Measurements from ENCODE around the gene PLEKHA5.

Gene PLEKHA5

GRCh38 chr12:19322376-19322775, 192.8 kb downstream of the PLEKHA5 start:
- Histone ChIP-seq H3K9me3 (ENCODE audit: insufficient read depth, low read length) (no peaks in the 10 kb centered on the region), H3K79me2 (ENCODE audit: low read length) (no peaks in the 10 kb centered on the region), H3K36me3 (replicated peaks; ENCODE audit: low read depth, low read length) (no peaks in the 10 kb centered on the region), H3K27ac (ENCODE audit: low read length) (no peak overlapping the region), H4K20me1 (ENCODE audit: insufficient read depth, low read length) (no peaks in the 10 kb centered on the region), H3K9ac (ENCODE audit: low read length) (no peak overlapping the region), H3K4me3 (ENCODE audit: low read length) (no peak overlapping the region), H2AFZ (ENCODE audit: low read depth, low read length) (no peak overlapping the region), H3K27me3 (ENCODE audit: low read depth, low read length) (no peaks in the 10 kb centered on the region), H3K4me2 (ENCODE audit: low read length) (no peak overlapping the region), H3K4me1 (ENCODE audit: low read length) (no peaks in the 10 kb centered on the region)
- no peak for TF ChIP-seq EZH2phosphoT487 (IDR thresholded peaks at IDR 0.05; ENCODE audit: low read depth)
- TF ChIP-seq, protein P1, sequence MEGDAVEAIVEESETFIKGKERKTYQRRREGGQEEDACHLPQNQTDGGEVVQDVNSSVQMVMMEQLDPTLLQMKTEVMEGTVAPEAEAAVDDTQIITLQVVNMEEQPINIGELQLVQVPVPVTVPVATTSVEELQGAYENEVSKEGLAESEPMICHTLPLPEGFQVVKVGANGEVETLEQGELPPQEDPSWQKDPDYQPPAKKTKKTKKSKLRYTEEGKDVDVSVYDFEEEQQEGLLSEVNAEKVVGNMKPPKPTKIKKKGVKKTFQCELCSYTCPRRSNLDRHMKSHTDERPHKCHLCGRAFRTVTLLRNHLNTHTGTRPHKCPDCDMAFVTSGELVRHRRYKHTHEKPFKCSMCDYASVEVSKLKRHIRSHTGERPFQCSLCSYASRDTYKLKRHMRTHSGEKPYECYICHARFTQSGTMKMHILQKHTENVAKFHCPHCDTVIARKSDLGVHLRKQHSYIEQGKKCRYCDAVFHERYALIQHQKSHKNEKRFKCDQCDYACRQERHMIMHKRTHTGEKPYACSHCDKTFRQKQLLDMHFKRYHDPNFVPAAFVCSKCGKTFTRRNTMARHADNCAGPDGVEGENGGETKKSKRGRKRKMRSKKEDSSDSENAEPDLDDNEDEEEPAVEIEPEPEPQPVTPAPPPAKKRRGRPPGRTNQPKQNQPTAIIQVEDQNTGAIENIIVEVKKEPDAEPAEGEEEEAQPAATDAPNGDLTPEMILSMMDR (IDR thresholded peaks at IDR 0.05; ENCODE audit: low read depth, low read length): no peak

- H3K79me2 ChIP-seq (ENCODE audit: low read length): no peaks in the 10 kb centered on the region
- no peak overlapping the region for H3K4me2 ChIP-seq (ENCODE audit: low read length)
- TF ChIP-seq, protein P1 (IDR thresholded peaks at IDR 0.05; ENCODE audit: low read depth, low read length): no peak
- TF ChIP-seq EZH2phosphoT487 (IDR thresholded peaks at IDR 0.05; ENCODE audit: low read depth): no peak
- H3K36me3 ChIP-seq (replicated peaks; ENCODE audit: low read depth, low read length): no peaks in the 10 kb centered on the region
- no peaks in the 10 kb centered on the region for H3K4me1 ChIP-seq (ENCODE audit: low read length)
- H3K27me3 ChIP-seq (ENCODE audit: low read depth, low read length): no peaks in the 10 kb centered on the region
- H4K20me1 ChIP-seq (ENCODE audit: insufficient read depth, low read length): no peaks in the 10 kb centered on the region
- H3K9me3 ChIP-seq (ENCODE audit: insufficient read depth, low read length): no peaks in the 10 kb centered on the region
- no peak overlapping the region for H3K9ac ChIP-seq (ENCODE audit: low read length)
- no peak overlapping the region for H3K4me3 ChIP-seq (ENCODE audit: low read length)
- no peak overlapping the region for H2AFZ ChIP-seq (ENCODE audit: low read depth, low read length)
- no peak overlapping the region for H3K27ac ChIP-seq (ENCODE audit: low read length)
These were observed 194.3 kb downstream of the PLEKHA5 start for GRCh38 chr12:19323805-19324204.

DNA sequence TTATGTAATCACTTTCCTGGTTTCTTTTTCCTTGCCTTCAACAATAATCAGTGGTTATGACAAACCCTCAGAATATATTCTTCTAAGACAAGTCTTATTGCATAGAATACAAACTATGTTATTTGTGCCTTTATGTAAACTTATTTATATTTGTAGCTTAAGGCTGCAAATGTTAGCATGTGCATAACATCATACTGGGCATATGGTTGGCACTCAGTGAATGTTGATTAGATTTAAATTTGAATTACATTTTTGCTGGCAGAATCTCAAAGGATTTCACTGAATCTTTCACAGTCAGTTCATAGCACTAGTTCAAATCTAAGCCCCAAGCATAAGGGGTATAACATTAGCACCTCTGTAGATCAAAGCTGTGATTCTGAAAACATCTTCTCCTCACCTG, 196.6 kb downstream of the PLEKHA5 start:
- no peaks in the 10 kb centered on the region for H3K79me2 ChIP-seq (ENCODE audit: low read length)
- H3K4me2 ChIP-seq (ENCODE audit: low read length): no peak overlapping the region
- no peak overlapping the region for H3K9ac ChIP-seq (ENCODE audit: low read length)
- no peaks in the 10 kb centered on the region for H4K20me1 ChIP-seq (ENCODE audit: insufficient read depth, low read length)
- H3K4me3 ChIP-seq (ENCODE audit: low read length): no peak overlapping the region
- TF ChIP-seq, protein P1 (IDR thresholded peaks at IDR 0.05; ENCODE audit: low read depth, low read length): no peak
- TF ChIP-seq EZH2phosphoT487 (IDR thresholded peaks at IDR 0.05; ENCODE audit: low read depth): no peak
- no peaks in the 10 kb centered on the region for H3K9me3 ChIP-seq (ENCODE audit: insufficient read depth, low read length)
- no peak overlapping the region for H3K27ac ChIP-seq (ENCODE audit: low read length)
- no peak overlapping the region for H2AFZ ChIP-seq (ENCODE audit: low read depth, low read length)
- no peaks in the 10 kb centered on the region for H3K4me1 ChIP-seq (ENCODE audit: low read length)
- no peaks in the 10 kb centered on the region for H3K36me3 ChIP-seq (replicated peaks; ENCODE audit: low read depth, low read length)
- H3K27me3 ChIP-seq (ENCODE audit: low read depth, low read length): no peaks in the 10 kb centered on the region

DNA sequence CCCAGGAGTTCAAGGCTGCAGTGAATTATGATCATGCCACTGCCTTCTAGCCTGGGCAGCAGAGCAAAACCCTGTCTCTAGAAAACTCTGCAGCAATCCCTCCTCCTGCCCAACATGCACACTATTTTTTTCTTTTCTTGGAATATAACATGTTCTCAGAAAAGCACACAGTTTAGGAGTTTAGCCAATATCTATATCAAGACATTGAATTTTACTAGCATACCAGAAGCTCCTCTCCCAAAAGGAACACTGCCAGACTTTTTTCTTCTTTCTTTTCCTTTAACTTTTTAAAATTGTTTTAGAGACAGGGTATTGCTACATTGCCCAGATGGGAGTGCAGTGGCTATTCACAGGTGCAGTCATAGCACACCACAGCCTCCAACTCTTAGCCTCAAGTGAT, 202.7 kb downstream of the PLEKHA5 start:
- Histone ChIP-seq H3K36me3 (replicated peaks; ENCODE audit: low read depth, low read length) (no peaks in the 10 kb centered on the region), H3K9ac (ENCODE audit: low read length) (no peak overlapping the region), H2AFZ (ENCODE audit: low read depth, low read length) (no peak overlapping the region), H3K4me2 (ENCODE audit: low read length) (no peak overlapping the region), H3K79me2 (ENCODE audit: low read length) (no peaks in the 10 kb centered on the region), H4K20me1 (ENCODE audit: insufficient read depth, low read length) (no peaks in the 10 kb centered on the region), H3K4me3 (ENCODE audit: low read length) (no peak overlapping the region), H3K27me3 (ENCODE audit: low read depth, low read length) (no peaks in the 10 kb centered on the region), H3K27ac (ENCODE audit: low read length) (no peak overlapping the region), H3K9me3 (ENCODE audit: insufficient read depth, low read length) (no peaks in the 10 kb centered on the region), H3K4me1 (ENCODE audit: low read length) (no peaks in the 10 kb centered on the region)
- TF ChIP-seq EZH2phosphoT487 (IDR thresholded peaks at IDR 0.05; ENCODE audit: low read depth): no peak
- TF ChIP-seq, protein P1 (IDR thresholded peaks at IDR 0.05; ENCODE audit: low read depth, low read length): no peak

All from OCI-LY3 (cell line).